Lower leg skin (tissue), 4 donors: ENCODE data around the gene PCDHA13. TPM values are rescaled to one million over a fixed set of nuclear protein-coding genes. Genes with fewer than 3 reads are reported as not detected.
"Not testable (repeated sequence)": the region's sequence is repeated elsewhere in the genome, so short reads cannot be mapped to it uniquely, and the experiment has no call there.

Experiments
- DNase-seq, 2 donors: peaks; one replicate each; pipeline ENCODE4 v3.0.0-alpha.2; 2019; ENCODE audit warnings: low spot score in 2 of 2
- H3K4me3 ChIP-seq: fragments of 200-600 bp; sonication (generic); 2 replicates; pipeline ENCODE4 v1.5.1; 2017; ENCODE audit warnings: mild to moderate bottlenecking, low read depth; ENCODE audit not compliant: poor library complexity, severe bottlenecking
- POLR2A ChIP-seq, 2 donors: fragments of 450-650 bp; IDR thresholded peaks; one replicate each; pipeline ENCODE4 v1.6.1; 2016 to 2017; ENCODE audit warnings: antibody characterized with exemption in 2 of 2, mild to moderate bottlenecking in 1 of 2, moderate library complexity in 1 of 2
- WGBS, 2 donors: methylation state at CpG; one replicate each; pipeline ENCODE4 v1.1.5; 2018; 5-methylcytosine and 5-hydroxymethylcytosine counted together
- intact Hi-C: fragments of 100-400 bp; cut with DNase I; formaldehyde crosslinking; loops from one replicate; pipeline ENCODE4 v1.15.0; 2023; ENCODE audit warnings: low total_unique reads
- total RNA-seq, 4 donors: library from RNA; depleted of rRNA; stranded (reverse); fragments of >200 nt; gene quantifications; one replicate each; pipeline ENCODE4 v1.1.0, GENCODE V29; 2016
- TF ChIP-seq, protein P1 (sequence below), 3 donors: fragments of 450-650 bp; IDR thresholded peaks; one replicate each; pipeline ENCODE4 v1.5.1; 2016; ENCODE audit warnings: antibody characterized with exemption in 3 of 3, mild to moderate bottlenecking in 3 of 3, moderate library complexity in 2 of 3

PCDHA13 gene
- total RNA-seq, 4 donors from 2014 or later = 0.16 to 0.34 (median 0.30) TPM; not detected in 1

DNA sequence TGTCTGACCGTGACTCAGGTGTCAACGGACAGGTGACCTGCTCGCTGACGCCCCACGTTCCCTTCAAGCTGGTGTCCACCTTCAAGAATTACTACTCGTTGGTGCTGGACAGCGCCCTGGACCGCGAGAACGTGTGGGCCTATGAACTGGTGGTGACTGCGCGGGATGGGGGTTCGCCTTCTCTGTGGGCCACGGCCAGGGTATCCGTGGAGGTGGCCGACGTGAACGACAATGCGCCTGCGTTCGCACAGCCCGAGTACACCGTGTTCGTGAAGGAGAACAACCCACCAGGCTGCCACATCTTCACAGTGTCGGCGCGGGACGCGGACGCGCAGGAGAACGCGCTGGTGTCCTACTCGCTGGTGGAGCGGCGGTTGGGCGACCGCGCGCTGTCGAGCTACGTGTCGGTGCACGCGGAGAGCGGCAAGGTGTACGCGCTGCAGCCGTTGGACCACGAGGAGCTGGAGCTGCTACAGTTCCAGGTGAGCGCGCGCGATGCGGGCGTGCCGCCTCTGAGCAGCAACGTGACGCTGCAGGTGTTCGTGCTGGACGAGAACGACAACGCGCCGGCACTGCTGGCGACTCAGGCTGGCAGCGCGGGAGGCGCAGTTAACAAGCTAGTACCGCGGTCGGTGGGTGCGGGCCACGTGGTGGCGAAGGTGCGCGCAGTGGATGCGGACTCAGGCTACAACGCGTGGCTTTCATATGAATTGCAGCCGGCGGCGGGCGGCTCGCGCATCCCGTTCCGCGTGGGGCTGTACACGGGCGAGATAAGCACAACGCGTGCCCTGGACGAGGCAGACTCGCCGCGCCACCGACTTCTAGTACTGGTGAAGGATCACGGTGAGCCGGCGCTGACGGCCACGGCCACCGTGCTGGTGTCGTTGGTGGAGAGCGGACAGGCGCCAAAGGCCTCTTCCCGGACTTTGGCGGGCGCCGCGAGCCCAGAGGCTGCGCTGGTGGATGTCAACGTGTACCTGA is 11.4 kb upstream of the PCDHA13 start:
- intact Hi-C loops = no loop called here
- WGBS, 2 donors = 54 to 59% methylated on average over 111 to 113 of the region's 114 CpGs
- no peak overlapping the region for H3K4me3 ChIP-seq
- DNase-seq = no peak
- TF ChIP-seq, protein P1, sequence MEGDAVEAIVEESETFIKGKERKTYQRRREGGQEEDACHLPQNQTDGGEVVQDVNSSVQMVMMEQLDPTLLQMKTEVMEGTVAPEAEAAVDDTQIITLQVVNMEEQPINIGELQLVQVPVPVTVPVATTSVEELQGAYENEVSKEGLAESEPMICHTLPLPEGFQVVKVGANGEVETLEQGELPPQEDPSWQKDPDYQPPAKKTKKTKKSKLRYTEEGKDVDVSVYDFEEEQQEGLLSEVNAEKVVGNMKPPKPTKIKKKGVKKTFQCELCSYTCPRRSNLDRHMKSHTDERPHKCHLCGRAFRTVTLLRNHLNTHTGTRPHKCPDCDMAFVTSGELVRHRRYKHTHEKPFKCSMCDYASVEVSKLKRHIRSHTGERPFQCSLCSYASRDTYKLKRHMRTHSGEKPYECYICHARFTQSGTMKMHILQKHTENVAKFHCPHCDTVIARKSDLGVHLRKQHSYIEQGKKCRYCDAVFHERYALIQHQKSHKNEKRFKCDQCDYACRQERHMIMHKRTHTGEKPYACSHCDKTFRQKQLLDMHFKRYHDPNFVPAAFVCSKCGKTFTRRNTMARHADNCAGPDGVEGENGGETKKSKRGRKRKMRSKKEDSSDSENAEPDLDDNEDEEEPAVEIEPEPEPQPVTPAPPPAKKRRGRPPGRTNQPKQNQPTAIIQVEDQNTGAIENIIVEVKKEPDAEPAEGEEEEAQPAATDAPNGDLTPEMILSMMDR (IDR thresholded peaks at IDR 0.05) = no peak
- no peak for TF ChIP-seq POLR2A (IDR thresholded peaks at IDR 0.05)

DNA sequence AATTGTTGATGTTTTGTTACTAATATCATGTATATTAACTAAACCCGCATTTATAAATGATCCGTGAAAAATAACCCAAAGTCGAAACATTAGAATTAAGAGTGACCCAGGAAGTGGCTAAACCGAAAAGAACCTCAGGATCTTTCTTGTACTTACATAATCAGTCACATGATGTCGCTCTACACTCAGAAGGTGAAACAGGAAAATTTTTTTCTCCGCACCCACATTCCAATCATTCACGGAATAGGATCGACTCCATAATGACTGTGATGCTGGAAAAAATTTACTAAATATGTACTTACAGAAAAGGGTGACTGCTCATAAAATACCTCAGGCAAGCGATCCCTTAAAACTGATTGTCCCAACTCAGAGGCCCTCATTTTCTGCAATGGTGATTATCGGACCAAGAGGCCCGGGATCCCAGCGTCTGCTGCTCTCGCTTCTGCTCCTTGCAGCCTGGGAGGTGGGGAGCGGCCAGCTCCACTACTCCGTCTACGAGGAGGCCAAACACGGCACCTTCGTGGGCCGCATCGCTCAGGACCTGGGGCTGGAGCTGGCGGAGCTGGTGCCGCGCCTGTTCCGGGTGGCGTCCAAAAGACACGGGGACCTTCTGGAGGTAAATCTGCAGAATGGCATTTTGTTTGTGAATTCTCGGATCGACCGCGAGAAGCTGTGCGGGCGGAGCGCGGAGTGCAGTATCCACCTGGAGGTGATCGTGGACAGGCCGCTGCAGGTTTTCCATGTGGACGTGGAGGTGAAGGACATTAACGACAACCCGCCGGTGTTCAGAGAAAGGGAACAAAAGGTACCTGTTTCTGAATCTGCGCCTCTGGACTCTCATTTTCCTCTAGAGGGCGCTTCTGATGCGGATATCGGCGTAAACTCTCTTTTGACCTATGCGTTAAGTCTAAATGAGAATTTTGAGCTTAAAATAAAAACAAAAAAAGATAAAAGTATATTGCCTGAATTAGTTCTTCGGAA is 6.5 kb upstream of the PCDHA13 start, which contains the start of gene PCDHA12:
TSS of gene PCDHA12 (plus strand) at position 224 of the 981 bp plus-strand sequence. CDS start at position 389, 165 bp downstream.
- intact Hi-C loops = no loop called here
- no peak within 1 kb of the TSS for H3K4me3 ChIP-seq
- 19 to 20% methylated on average over 37 to 41 of the region's 47 CpGs for WGBS, 2 donors
- no peak for DNase-seq
- TF ChIP-seq, protein P1 (IDR thresholded peaks at IDR 0.05) = no peak
- no peak for TF ChIP-seq POLR2A (IDR thresholded peaks at IDR 0.05)

DNA sequence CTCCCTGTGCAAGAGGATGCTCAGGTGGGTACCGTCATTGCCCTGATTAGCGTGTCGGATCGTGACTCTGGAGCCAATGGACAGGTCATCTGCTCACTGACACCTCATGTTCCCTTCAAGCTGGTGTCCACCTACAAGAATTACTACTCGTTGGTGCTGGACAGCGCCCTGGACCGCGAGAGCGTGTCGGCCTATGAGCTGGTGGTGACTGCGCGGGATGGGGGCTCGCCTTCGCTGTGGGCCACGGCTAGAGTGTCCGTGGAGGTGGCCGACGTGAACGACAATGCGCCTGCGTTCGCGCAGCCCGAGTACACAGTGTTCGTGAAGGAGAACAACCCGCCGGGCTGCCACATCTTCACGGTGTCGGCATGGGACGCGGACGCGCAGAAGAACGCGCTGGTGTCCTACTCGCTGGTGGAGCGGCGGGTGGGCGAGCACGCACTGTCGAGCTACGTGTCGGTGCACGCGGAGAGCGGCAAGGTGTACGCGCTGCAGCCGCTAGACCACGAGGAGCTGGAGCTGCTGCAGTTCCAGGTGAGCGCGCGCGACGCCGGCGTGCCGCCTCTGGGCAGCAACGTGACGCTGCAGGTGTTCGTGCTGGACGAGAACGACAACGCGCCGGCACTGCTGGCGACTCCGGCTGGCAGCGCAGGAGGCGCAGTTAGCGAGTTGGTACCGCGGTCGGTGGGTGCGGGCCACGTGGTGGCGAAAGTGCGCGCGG is 5.2 kb upstream of the PCDHA13 start:
- WGBS, 2 donors = 47 to 52% methylated on average over 49 to 79 of the region's 80 CpGs
- DNase-seq, intact Hi-C loops: not testable (repeated sequence)

DNA sequence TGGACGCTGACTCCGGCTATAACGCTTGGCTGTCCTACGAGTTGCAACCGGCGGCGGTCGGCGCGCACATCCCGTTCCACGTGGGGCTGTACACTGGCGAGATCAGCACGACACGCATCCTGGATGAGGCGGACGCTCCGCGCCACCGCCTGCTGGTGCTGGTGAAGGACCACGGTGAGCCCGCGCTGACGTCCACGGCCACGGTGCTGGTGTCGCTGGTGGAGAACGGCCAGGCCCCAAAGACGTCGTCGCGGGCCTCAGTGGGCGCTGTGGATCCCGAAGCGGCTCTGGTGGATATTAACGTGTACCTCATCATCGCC is 4.7 kb upstream of the PCDHA13 start:
- TF ChIP-seq, protein P1 (IDR thresholded peaks at IDR 0.05) = no peak
- TF ChIP-seq POLR2A (IDR thresholded peaks at IDR 0.05) = no peak
- no peak overlapping the region for H3K4me3 ChIP-seq
- no peak for DNase-seq
- 52 to 70% methylated on average over 2 to 15 of the region's 37 CpGs for WGBS, 2 donors
- intact Hi-C loops = no loop called here

More for the DNA sequence above, 5.2 kb upstream of the PCDHA13 start:
- not testable (repeated sequence) for H3K4me3 ChIP-seq

DNA sequence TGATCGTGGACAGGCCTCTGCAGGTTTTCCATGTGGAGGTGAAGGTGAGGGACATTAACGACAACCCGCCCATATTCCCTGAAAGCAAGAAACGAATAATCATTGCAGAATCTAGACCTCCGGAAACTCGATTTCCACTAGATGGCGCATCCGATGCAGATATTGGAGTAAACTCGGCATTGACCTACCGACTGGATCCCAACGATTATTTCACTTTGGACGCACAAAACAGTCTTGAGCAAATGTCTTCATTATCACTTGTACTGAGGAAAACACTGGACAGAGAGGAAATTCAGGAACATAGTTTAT is 621 bp downstream of the PCDHA13 start:
- intact Hi-C loops = no loop called here
- TF ChIP-seq, protein P1 (IDR thresholded peaks at IDR 0.05) = no peak
- TF ChIP-seq POLR2A (IDR thresholded peaks at IDR 0.05) = no peak
- DNase-seq = no peak
- 19 to 21% methylated on average over 12 of the region's 12 CpGs for WGBS, 2 donors
- no peak overlapping the region for H3K4me3 ChIP-seq
